SK-MEL-5 (cell line): ENCODE measurements around the gene KIFAP3. TPM values are rescaled to one million over a fixed set of nuclear protein-coding genes. Genes with fewer than 3 reads are reported as not detected.

Experiments used
- DNase-seq: peaks from one replicate; pipeline ENCODE4 v3.0.0-alpha.2; 2016; ENCODE audit warnings: low read depth, low spot score
- in situ Hi-C: cut with HindIII; loops from 2 replicates; pipeline ENCODE4 v1.10.0; 2016; ENCODE audit warnings: low sequenced_read_pairs, high pct_unique_total_duplicates, low pct_unique_long_range_greater_than_20kb
- total RNA-seq: library from RNA; depleted of rRNA; stranded (reverse); fragments of >200 nt; shearing (Covaris generic); gene quantifications from 2 replicates; pipeline ENCODE4 v1.2.3, GENCODE V29; 2014

KIFAP3 gene
- total RNA-seq, 1 experiment from 2014 or later: 12.8 TPM

GRCh38 chr1:169904834-169905233 lies 169.7 kb downstream of the KIFAP3 start:
- no peak for DNase-seq
- in situ Hi-C loops: no loop called here

- in situ Hi-C loops: no loop called here
- no peak for DNase-seq
Observed at GRCh38 chr1:169902751-169903150, 171.7 kb downstream of the KIFAP3 start.

- no peak for DNase-seq
- in situ Hi-C loops: no loop called here
Observed at GRCh38 chr1:169901115-169901514, 173.4 kb downstream of the KIFAP3 start.

GRCh38 chr1:169900571-169900970 lies 173.9 kb downstream of the KIFAP3 start:
- no peak for DNase-seq
- in situ Hi-C loops: no loop called here

GRCh38 chr1:169899519-169900217 lies 174.8 kb downstream of the KIFAP3 start:
- in situ Hi-C loops: no loop called here
- no peak for DNase-seq

GRCh38 chr1:169896013-169896412 lies 178.5 kb downstream of the KIFAP3 start:
- in situ Hi-C loops: no loop called here
- no peak for DNase-seq

GRCh38 chr1:169894424-169895145 lies 179.9 kb downstream of the KIFAP3 start:
- peak; percentile 1 for DNase-seq
- in situ Hi-C loops: no loop called here

GRCh38 chr1:169893645-169894423 lies 180.7 kb downstream of the KIFAP3 start, which contains the start of gene SCYL3:
Gene SCYL3, minus strand, starts transcription at chr1:169893896. Its CDS starts 5,056 bp downstream, at chr1:169888840.
- in situ Hi-C loops: no loop called here
- DNase-seq: peak; percentile 97

- DNase-seq: peak; percentile 2
- in situ Hi-C loops: no loop called here
Observed at GRCh38 chr1:169892927-169893644, 181.4 kb downstream of the KIFAP3 start.

GRCh38 chr1:169892176-169892926 lies 182.1 kb downstream of the KIFAP3 start:
- in situ Hi-C loops: no loop called here
- DNase-seq: no peak

- in situ Hi-C loops: no loop called here
- DNase-seq: no peak
Observed at GRCh38 chr1:169891539-169891885, 183.0 kb downstream of the KIFAP3 start.

- in situ Hi-C loops: no loop called here
- DNase-seq: no peak
Observed at GRCh38 chr1:169890761-169891538, 183.5 kb downstream of the KIFAP3 start.

GRCh38 chr1:169889871-169890270 lies 184.6 kb downstream of the KIFAP3 start:
- in situ Hi-C loops: no loop called here
- DNase-seq: no peak

- no peak for DNase-seq
- in situ Hi-C loops: no loop called here
Observed at GRCh38 chr1:169886931-169887330, 187.6 kb downstream of the KIFAP3 start.

- in situ Hi-C loops: no loop called here
- DNase-seq: no peak
Observed at GRCh38 chr1:169886422-169886821, 188.1 kb downstream of the KIFAP3 start.

GRCh38 chr1:169885207-169885606 lies 189.3 kb downstream of the KIFAP3 start:
- DNase-seq: no peak
- in situ Hi-C loops: no loop called here
